ENCODE measurements around the gene PLCD1.

DNA sequence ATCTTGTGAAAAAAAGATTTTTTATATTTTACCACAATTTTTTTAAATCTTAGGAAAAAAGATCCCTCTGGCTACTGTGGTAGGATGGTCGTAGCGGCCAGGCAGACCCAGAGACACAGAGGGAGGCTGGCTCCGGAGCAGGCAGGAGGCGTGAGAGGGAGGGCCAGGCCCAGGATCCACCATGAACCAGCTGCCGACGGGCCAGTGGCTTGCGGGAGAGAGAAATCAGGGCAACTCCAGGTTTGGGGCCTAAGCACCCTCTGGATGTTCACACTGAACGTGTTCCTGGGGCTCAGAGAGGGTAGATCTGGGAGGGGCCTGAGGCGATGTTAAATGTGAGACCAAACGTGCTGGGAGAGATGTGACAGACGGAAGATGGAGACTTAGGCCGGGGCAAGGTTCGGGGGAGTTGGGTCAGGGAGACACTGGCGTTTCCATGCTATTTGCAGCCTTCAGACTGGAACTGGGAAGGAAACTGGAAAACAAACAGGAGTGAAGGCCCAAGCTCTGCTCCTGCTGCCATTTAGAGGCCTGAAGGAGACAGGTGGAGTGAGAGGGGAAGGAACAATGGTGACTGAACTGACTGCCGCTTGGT is 40.4 kb downstream of the PLCD1 start:
- TF ChIP-seq, protein P1, sequence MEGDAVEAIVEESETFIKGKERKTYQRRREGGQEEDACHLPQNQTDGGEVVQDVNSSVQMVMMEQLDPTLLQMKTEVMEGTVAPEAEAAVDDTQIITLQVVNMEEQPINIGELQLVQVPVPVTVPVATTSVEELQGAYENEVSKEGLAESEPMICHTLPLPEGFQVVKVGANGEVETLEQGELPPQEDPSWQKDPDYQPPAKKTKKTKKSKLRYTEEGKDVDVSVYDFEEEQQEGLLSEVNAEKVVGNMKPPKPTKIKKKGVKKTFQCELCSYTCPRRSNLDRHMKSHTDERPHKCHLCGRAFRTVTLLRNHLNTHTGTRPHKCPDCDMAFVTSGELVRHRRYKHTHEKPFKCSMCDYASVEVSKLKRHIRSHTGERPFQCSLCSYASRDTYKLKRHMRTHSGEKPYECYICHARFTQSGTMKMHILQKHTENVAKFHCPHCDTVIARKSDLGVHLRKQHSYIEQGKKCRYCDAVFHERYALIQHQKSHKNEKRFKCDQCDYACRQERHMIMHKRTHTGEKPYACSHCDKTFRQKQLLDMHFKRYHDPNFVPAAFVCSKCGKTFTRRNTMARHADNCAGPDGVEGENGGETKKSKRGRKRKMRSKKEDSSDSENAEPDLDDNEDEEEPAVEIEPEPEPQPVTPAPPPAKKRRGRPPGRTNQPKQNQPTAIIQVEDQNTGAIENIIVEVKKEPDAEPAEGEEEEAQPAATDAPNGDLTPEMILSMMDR (IDR thresholded peaks at IDR 0.05): no peak
- TF ChIP-seq ZFX (IDR thresholded peaks at IDR 0.05; ENCODE audit: borderline replicate concordance): no peak
